ENCODE data around the gene DNM2.

The DNM2 gene

GRCh38 chr19:10683582-10683981, 34.3 kb upstream of the DNM2 start:
- H3K9ac ChIP-seq (ENCODE audit: low read length): no peak overlapping the region
- H3K4me2 ChIP-seq (ENCODE audit: low read length): no peak overlapping the region
- no peak overlapping the region for H3K4me3 ChIP-seq (ENCODE audit: low read length)
- H3K27me3 ChIP-seq (ENCODE audit: low read depth, low read length): no peaks in the 10 kb centered on the region
- H3K4me1 ChIP-seq (ENCODE audit: low read length): no peaks in the 10 kb centered on the region
- H3K9me3 ChIP-seq (ENCODE audit: insufficient read depth, low read length): no peaks in the 10 kb centered on the region
- H2AFZ ChIP-seq (ENCODE audit: low read depth, low read length): no peak overlapping the region
- peaks cover 71% of the 10 kb centered on the region for H3K79me2 ChIP-seq (ENCODE audit: low read length)
- peaks cover 95% of the 10 kb centered on the region for H3K36me3 ChIP-seq (replicated peaks; ENCODE audit: low read depth, low read length)
- TF ChIP-seq CTCF (IDR thresholded peaks at IDR 0.05; ENCODE audit: low read depth, low read length): no peak
- TF ChIP-seq EZH2phosphoT487 (IDR thresholded peaks at IDR 0.05; ENCODE audit: low read depth): no peak
- H4K20me1 ChIP-seq (ENCODE audit: insufficient read depth, low read length): peaks cover 32% of the 10 kb centered on the region; the same call in 1 of the 2 replicates
- H3K27ac ChIP-seq (ENCODE audit: low read length): no peak overlapping the region

- TF ChIP-seq CTCF (IDR thresholded peaks at IDR 0.05; ENCODE audit: low read depth, low read length) (no peak), EZH2phosphoT487 (IDR thresholded peaks at IDR 0.05; ENCODE audit: low read depth) (no peak)
- Histone ChIP-seq H3K27me3 (ENCODE audit: low read depth, low read length) (no peaks in the 10 kb centered on the region), H3K36me3 (replicated peaks; ENCODE audit: low read depth, low read length) (peaks cover 95% of the 10 kb centered on the region), H3K4me2 (ENCODE audit: low read length) (no peak overlapping the region), H4K20me1 (ENCODE audit: insufficient read depth, low read length) (peaks cover 36% of the 10 kb centered on the region), H2AFZ (ENCODE audit: low read depth, low read length) (no peak overlapping the region), H3K79me2 (ENCODE audit: low read length) (peaks cover 65% of the 10 kb centered on the region; the same call in 1 of the 2 replicates), H3K9me3 (ENCODE audit: insufficient read depth, low read length) (no peaks in the 10 kb centered on the region), H3K4me1 (ENCODE audit: low read length) (no peaks in the 10 kb centered on the region), H3K4me3 (ENCODE audit: low read length) (no peak overlapping the region), H3K27ac (ENCODE audit: low read length) (no peak overlapping the region), H3K9ac (ENCODE audit: low read length) (no peak overlapping the region)
These were observed 32.7 kb upstream of the DNM2 start for GRCh38 chr19:10685210-10685609.

GRCh38 chr19:10686193-10686592, 31.7 kb upstream of the DNM2 start:
- Histone ChIP-seq H3K4me1 (ENCODE audit: low read length) (no peaks in the 10 kb centered on the region), H3K4me2 (ENCODE audit: low read length) (no peak overlapping the region), H3K9ac (ENCODE audit: low read length) (no peak overlapping the region), H2AFZ (ENCODE audit: low read depth, low read length) (no peak overlapping the region), H3K27me3 (ENCODE audit: low read depth, low read length) (no peaks in the 10 kb centered on the region), H3K9me3 (ENCODE audit: insufficient read depth, low read length) (no peaks in the 10 kb centered on the region), H3K36me3 (replicated peaks; ENCODE audit: low read depth, low read length) (peaks cover 95% of the 10 kb centered on the region), H3K4me3 (ENCODE audit: low read length) (no peak overlapping the region), H3K27ac (ENCODE audit: low read length) (no peak overlapping the region), H3K79me2 (ENCODE audit: low read length) (peaks cover 62% of the 10 kb centered on the region; the same call in 1 of the 2 replicates), H4K20me1 (ENCODE audit: insufficient read depth, low read length) (peaks cover 45% of the 10 kb centered on the region)
- TF ChIP-seq EZH2phosphoT487 (IDR thresholded peaks at IDR 0.05; ENCODE audit: low read depth) (no peak), CTCF (IDR thresholded peaks at IDR 0.05; ENCODE audit: low read depth, low read length) (no peak)

GRCh38 chr19:10686661-10687517, 31.0 kb upstream of the DNM2 start:
- Histone ChIP-seq H3K36me3 (replicated peaks; ENCODE audit: low read depth, low read length) (peaks cover 97% of the 10 kb centered on the region), H3K27me3 (ENCODE audit: low read depth, low read length) (no peaks in the 10 kb centered on the region), H3K4me1 (ENCODE audit: low read length) (no peaks in the 10 kb centered on the region), H3K4me3 (ENCODE audit: low read length) (no peak overlapping the region), H3K4me2 (ENCODE audit: low read length) (no peak overlapping the region), H3K9ac (ENCODE audit: low read length) (no peak overlapping the region), H3K79me2 (ENCODE audit: low read length) (peaks cover 57% of the 10 kb centered on the region; the same call in 1 of the 2 replicates), H3K27ac (ENCODE audit: low read length) (no peak overlapping the region), H2AFZ (ENCODE audit: low read depth, low read length) (no peak overlapping the region), H4K20me1 (ENCODE audit: insufficient read depth, low read length) (peaks cover 48% of the 10 kb centered on the region), H3K9me3 (ENCODE audit: insufficient read depth, low read length) (no peaks in the 10 kb centered on the region)
- TF ChIP-seq EZH2phosphoT487 (IDR thresholded peaks at IDR 0.05; ENCODE audit: low read depth): no peak
- TF ChIP-seq CTCF (IDR thresholded peaks at IDR 0.05; ENCODE audit: low read depth, low read length): no peak

Data from OCI-LY3 (cell line).